Fibroblast of mammary gland (primary cell): ENCODE results near the gene FA2H.

Experiments
- DNase-seq: peaks from one replicate; pipeline ENCODE4 v3.0.0-alpha.2; 2010; ENCODE audit warnings: low read depth
- H3K4me3 ChIP-seq: 2 replicates; pipeline ENCODE4 v1.5.1; 2011; ENCODE audit warnings: low read depth, mild to moderate bottlenecking, low read length, moderate library complexity; ENCODE audit not compliant: control insufficient read depth
- TF ChIP-seq, protein P1 (sequence below): conservative IDR thresholded peaks from 2 replicates; pipeline ENCODE4 v1.5.1; 2011; ENCODE audit warnings: low read depth, low read length, inconsistent platforms; ENCODE audit not compliant: control insufficient read depth, insufficient read depth

Gene FA2H

DNA sequence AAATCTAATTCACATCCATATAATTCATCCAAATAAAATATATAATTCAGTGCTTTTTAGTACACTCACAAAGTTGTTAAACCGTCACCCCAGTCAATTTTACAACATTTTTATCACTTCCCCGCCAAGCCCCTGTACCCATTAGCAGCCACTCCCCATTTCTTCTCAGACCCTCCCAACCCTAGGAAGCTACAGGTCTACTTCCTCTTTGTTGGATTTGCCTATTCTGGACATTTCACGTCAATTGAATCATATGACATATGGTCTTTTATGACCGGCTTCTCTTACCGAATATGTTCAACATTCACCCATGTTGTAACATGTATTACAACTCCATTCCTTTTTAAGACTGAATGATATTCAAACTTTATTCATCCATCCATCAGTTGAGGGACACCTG is 54.0 kb downstream of the FA2H start:
- no peak for DNase-seq
- TF ChIP-seq, protein P1, sequence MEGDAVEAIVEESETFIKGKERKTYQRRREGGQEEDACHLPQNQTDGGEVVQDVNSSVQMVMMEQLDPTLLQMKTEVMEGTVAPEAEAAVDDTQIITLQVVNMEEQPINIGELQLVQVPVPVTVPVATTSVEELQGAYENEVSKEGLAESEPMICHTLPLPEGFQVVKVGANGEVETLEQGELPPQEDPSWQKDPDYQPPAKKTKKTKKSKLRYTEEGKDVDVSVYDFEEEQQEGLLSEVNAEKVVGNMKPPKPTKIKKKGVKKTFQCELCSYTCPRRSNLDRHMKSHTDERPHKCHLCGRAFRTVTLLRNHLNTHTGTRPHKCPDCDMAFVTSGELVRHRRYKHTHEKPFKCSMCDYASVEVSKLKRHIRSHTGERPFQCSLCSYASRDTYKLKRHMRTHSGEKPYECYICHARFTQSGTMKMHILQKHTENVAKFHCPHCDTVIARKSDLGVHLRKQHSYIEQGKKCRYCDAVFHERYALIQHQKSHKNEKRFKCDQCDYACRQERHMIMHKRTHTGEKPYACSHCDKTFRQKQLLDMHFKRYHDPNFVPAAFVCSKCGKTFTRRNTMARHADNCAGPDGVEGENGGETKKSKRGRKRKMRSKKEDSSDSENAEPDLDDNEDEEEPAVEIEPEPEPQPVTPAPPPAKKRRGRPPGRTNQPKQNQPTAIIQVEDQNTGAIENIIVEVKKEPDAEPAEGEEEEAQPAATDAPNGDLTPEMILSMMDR, result no peak
- H3K4me3 ChIP-seq, result no peak overlapping the region

DNA sequence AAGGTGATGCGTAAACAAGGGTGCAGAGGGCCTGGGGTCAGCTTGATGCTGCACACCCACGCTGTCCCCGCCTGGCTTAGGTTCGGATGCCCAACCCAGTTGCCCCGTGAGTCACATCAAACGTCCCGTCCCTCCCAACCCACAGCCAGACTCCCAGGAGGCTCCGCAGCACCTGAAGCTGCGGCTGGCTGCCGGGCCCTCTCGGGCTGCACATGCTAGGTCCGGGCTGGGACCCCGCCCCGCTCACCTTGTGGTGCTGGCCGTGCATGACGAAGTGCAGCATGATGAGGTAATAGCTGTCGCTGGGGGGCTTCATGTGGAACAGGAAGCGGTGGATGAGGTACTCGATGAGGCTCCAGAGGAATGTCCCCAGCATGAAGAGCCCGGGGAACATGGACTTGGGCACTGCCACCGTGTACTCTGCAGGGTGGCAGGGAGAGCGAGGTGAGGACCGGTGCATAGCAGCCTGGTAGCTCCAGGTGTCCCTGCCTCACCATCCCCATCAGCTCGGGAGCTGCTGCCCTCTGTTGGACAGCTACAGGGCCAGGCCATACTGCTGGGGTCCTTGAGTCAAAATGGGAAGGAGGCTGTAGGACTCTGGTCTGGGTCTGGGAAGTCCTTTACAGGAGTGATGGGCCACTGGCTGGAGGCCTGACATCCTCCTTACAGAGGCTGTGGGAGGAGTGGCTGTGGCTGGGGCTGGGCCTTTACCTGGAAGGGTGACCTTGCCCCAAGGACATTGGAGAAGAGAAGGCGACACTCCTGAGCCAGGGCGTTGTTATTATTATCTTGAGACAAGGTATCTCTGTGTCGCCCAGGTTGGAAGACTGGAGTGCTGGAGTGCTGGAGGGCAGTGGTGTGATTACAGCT is 55.6 kb downstream of the FA2H start:
- no peak for DNase-seq
- TF ChIP-seq, protein P1, result no peak
- no peak overlapping the region for H3K4me3 ChIP-seq

DNA sequence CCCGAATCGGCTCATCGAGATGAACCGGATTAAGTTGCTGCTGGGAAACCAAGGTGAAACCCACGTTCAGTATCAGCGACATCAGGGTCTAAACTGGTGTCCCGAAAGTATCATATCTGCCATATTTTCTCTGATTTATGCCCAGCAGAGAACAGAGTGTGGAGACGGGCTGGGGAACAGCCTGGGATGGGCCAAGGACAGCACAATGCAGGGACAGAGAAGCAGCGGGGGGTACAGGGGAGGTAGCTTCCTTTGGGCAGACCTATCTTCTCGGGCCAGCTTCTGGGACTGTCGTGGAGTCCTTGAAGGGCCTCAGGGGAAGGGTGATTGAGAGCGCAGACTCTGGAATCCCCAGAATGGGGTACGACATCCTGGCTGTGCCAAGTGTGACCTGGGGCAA is 56.5 kb downstream of the FA2H start:
- DNase-seq, result no peak
- H3K4me3 ChIP-seq, result no peak overlapping the region
- TF ChIP-seq, protein P1, result no peak

DNA sequence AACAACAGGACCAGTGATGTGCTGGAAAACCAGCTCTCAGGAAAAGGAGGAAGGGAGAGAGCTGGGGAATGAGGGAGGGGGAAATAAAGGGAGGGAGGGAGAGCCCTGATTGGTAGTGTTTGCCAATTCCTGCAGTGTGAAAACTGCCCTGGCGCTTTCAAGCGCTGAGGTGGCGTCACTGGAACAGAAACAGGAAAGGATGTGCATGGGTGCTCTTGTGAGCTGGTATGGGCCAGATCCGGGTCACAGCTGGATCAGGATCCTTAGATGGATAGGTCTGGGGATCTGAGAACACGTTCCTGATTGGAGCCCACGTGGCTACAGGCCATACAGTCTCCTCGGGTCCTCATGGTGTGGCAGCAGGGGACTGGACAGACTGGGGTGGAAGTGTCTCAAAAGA is 57.3 kb downstream of the FA2H start:
- no peak for DNase-seq
- TF ChIP-seq, protein P1, result no peak
- H3K4me3 ChIP-seq, result no peak overlapping the region

DNA sequence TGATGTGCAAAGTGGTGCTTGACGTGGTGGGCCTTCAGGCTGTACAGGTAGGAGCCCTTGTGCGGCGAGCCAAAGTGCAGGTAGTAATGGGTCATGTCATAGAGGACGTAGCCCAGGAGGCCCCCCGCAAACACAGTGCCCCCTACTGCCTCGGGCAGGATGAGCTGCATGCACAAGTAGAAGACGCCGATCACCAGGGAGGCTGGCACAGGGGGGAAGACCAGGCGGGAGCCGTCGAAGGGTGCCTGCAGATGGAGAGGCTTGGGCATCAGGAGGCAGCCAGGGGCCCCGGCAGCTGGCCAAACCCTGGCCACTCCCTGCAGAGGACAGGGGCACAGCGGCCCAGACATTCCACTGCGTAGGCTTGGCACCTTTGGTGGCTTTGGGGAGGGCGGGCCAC is 58.3 kb downstream of the FA2H start:
- TF ChIP-seq, protein P1, result no peak
- DNase-seq, result no peak

DNA sequence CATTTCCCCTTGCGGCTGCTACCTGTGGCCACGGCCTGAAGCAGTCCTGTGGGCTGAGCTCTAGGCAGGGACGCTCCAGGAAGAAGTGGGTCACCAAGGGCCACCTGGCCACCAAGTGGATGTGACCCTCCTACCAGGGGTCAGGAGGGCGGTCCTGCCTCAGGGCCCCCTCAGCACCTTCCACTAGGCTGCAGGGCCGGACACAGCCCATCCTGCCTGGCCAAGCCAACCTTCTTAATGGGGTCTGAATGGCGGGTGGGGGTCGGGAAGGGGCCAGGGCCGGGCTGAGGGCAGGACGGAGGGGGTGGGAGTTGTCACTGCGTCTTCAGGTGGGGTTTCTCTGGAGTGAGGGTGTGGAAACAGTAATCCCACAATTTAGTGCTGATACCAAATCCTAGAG is 60.7 kb downstream of the FA2H start:
- no peak overlapping the region for H3K4me3 ChIP-seq
- DNase-seq, result no peak
- TF ChIP-seq, protein P1, result no peak

More for the DNA sequence above, 58.3 kb downstream of the FA2H start:
- H3K4me3 ChIP-seq, result no peak overlapping the region
